ENCODE data around the gene CAMK1G.

- no peak for TF ChIP-seq OSR1 (CRISPR knock-in tag; IDR thresholded peaks at IDR 0.05)
- TF ChIP-seq CSRNP3 (CRISPR knock-in tag; IDR thresholded peaks at IDR 0.05), result no peak
- TF ChIP-seq CSDC2 (CRISPR knock-in tag; IDR thresholded peaks at IDR 0.05), result no peak
- no peak for TF ChIP-seq ZNF565 (CRISPR knock-in tag; conservative IDR thresholded peaks at IDR 0.05; ENCODE audit: low read depth)
- TF ChIP-seq ZNF8 (CRISPR knock-in tag; IDR thresholded peaks at IDR 0.05), result no peak
- no peak for TF ChIP-seq PPARA (CRISPR knock-in tag; IDR thresholded peaks at IDR 0.05; ENCODE audit: borderline replicate concordance)
- TF ChIP-seq POU6F1 (CRISPR knock-in tag; IDR thresholded peaks at IDR 0.05; ENCODE audit: borderline replicate concordance, low read depth), result no peak
- no peak for TF ChIP-seq RARB (CRISPR knock-in tag; IDR thresholded peaks at IDR 0.05)
Measured at GRCh38 chr1:209626346-209627026, 43.0 kb downstream of the CAMK1G start.

Measured in SK-N-SH treated with all-trans-retinoic acid at 6 μM for 48 hours (cell line).